ENCODE measurements around the gene COL7A1. TPM values are rescaled to one million over a fixed set of nuclear protein-coding genes. Genes with fewer than 3 reads are reported as not detected.

The COL7A1 gene
- polyA plus RNA-seq, 1 of the 3 experiments (the other 2 are of a cell fraction), result 10.8 TPM

DNA sequence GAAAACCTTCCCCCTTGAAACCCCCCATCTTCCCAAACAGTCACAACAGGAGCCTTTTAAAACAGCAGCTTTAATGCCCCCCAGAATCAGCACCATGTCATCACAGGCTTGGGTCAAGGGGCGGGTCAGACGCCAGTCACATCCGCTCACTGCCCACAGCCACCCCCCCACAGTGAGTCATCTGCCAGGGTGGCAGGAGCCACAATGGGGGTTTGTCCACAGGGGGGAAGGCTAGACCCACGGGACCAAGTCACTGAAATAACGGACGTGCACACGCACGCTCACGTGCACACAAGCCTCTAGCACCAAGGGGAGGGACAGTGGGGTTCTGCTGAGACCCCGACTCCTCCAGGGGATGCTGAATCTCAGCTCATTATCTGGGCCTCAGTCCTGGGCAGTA is 31.1 kb downstream of the COL7A1 start:
- peak overlapping the region; percentile 65 for H3K4me2 ChIP-seq
- peak overlapping the region; percentile 57; the same call in 1 of the 2 replicates for H3K9ac ChIP-seq
- ChIA-PET CTCF (interaction anchor here (1.5 kb wide), 1 partner anchor 99 kb away, joined by 4 read pairs; no protein-coding TSS in a partner anchor), POLR2A (no interaction called here)
- no peaks in the 10 kb centered on the region for H3K79me2 ChIP-seq (ENCODE audit: insufficient read depth)
- no peaks in the 10 kb centered on the region for H3K9me3 ChIP-seq
- no peak overlapping the region for H3K4me3 ChIP-seq (ENCODE audit: low read depth in 2 of 2, low read length in 1 of 2)
- H3K36me3 ChIP-seq (replicated peaks in 1 of 2; ENCODE audit: control insufficient read depth in 1 of 2, insufficient read depth in 2 of 2, low read length in 1 of 2), result no peaks in the 10 kb centered on the region
- H3F3A ChIP-seq (replicated peaks; ENCODE audit: insufficient read depth), result peaks cover 24% of the 10 kb centered on the region
- no peaks in the 10 kb centered on the region for H3K9me2 ChIP-seq
- peaks cover 49 to 73% of the 10 kb centered on the region in 2 experiments; a peak in 3 of 4 replicates for H3K4me1 ChIP-seq (ENCODE audit: control insufficient read depth in 1 of 2, insufficient read depth in 2 of 2, low read depth in 1 of 2, low read length in 1 of 2)
- 39% methylated on average over 10 of the region's 10 CpGs for WGBS (ENCODE audit: low lambda C conversion rate)
- peak overlapping the region; percentile 83 to 93; a peak in 3 of 4 replicates for H3K27ac ChIP-seq (ENCODE audit: low read depth in 2 of 2, low read length in 1 of 2)
- no peak for DNase-seq
- H2AFZ ChIP-seq (ENCODE audit: low read depth), result 0 out of 2 replicates have a peak overlapping the region, but pooled peaks have one; percentile 30
- H4K20me1 ChIP-seq (ENCODE audit: insufficient read depth), result no peaks in the 10 kb centered on the region
- no peaks in the 10 kb centered on the region for H3K27me3 ChIP-seq (ENCODE audit: insufficient read depth)
- TF ChIP-seq SIN3A (IDR thresholded peaks at IDR 0.05; ENCODE audit: borderline replicate concordance, low read depth, low read length) (no peak), RFX5 (IDR thresholded peaks at IDR 0.05; ENCODE audit: low read length) (no peak), RAD21 (IDR thresholded peaks at IDR 0.05; ENCODE audit: low read length) (no peak), GABPA (IDR thresholded peaks at IDR 0.05; ENCODE audit: low read depth) (no peak), YY1 (IDR thresholded peaks at IDR 0.05; ENCODE audit: low read depth) (0 out of 2 replicates have a peak, but pooled peaks have one; percentile 16), EZH2phosphoT487 (IDR thresholded peaks at IDR 0.05; ENCODE audit: borderline replicate concordance, low read depth) (no peak), MEF2A (IDR thresholded peaks at IDR 0.05; ENCODE audit: borderline replicate concordance, low read depth) (no peak), JUND (IDR thresholded peaks at IDR 0.05) (peak; percentile 87; the same call in 1 of the 2 replicates), TAF1 (IDR thresholded peaks at IDR 0.05; ENCODE audit: borderline replicate concordance, low read depth, low read length) (no peak), TEAD4 (IDR thresholded peaks at IDR 0.05; ENCODE audit: borderline replicate concordance, insufficient read depth) (no peak), CHD2 (IDR thresholded peaks at IDR 0.05; ENCODE audit: low read length, partially characterized antibody) (no peak), POLR2AphosphoS5 (IDR thresholded peaks at IDR 0.05; ENCODE audit: low read depth, low read length) (no peak), FOSL2 (IDR thresholded peaks at IDR 0.05; ENCODE audit: borderline replicate concordance, low read depth) (peak; percentile 90; the same call in 1 of the 2 replicates), NRF1 (IDR thresholded peaks at IDR 0.05; ENCODE audit: low read depth, low read length) (no peak), GATA2 (CRISPR knock-in tag; IDR thresholded peaks at IDR 0.05) (no peak), RXRA (IDR thresholded peaks at IDR 0.05; ENCODE audit: borderline replicate concordance, low read depth) (no peak; the same call in 1 of the 2 replicates), NFIC (IDR thresholded peaks at IDR 0.05; ENCODE audit: borderline replicate concordance) (no peak), RCOR1 (IDR thresholded peaks at IDR 0.05; ENCODE audit: low read length) (no peak), TCF12 (IDR thresholded peaks at IDR 0.05) (peak; percentile 61; the same call in 1 of the 2 replicates), ELF1 (IDR thresholded peaks at IDR 0.05) (no peak)
- TF ChIP-seq, protein P1, sequence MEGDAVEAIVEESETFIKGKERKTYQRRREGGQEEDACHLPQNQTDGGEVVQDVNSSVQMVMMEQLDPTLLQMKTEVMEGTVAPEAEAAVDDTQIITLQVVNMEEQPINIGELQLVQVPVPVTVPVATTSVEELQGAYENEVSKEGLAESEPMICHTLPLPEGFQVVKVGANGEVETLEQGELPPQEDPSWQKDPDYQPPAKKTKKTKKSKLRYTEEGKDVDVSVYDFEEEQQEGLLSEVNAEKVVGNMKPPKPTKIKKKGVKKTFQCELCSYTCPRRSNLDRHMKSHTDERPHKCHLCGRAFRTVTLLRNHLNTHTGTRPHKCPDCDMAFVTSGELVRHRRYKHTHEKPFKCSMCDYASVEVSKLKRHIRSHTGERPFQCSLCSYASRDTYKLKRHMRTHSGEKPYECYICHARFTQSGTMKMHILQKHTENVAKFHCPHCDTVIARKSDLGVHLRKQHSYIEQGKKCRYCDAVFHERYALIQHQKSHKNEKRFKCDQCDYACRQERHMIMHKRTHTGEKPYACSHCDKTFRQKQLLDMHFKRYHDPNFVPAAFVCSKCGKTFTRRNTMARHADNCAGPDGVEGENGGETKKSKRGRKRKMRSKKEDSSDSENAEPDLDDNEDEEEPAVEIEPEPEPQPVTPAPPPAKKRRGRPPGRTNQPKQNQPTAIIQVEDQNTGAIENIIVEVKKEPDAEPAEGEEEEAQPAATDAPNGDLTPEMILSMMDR (IDR thresholded peaks at IDR 0.05), result peak; percentile 30; the same call in 1 of the 2 replicates
- TF ChIP-seq, protein P2, sequence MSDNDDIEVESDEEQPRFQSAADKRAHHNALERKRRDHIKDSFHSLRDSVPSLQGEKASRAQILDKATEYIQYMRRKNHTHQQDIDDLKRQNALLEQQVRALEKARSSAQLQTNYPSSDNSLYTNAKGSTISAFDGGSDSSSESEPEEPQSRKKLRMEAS (IDR thresholded peaks at IDR 0.05; ENCODE audit: low read depth), result no peak
- TF ChIP-seq, protein P3, sequence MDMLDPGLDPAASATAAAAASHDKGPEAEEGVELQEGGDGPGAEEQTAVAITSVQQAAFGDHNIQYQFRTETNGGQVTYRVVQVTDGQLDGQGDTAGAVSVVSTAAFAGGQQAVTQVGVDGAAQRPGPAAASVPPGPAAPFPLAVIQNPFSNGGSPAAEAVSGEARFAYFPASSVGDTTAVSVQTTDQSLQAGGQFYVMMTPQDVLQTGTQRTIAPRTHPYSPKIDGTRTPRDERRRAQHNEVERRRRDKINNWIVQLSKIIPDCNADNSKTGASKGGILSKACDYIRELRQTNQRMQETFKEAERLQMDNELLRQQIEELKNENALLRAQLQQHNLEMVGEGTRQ (IDR thresholded peaks at IDR 0.05; ENCODE audit: borderline replicate concordance, low read depth, low read length), result no peak
- TF ChIP-seq, protein P4, sequence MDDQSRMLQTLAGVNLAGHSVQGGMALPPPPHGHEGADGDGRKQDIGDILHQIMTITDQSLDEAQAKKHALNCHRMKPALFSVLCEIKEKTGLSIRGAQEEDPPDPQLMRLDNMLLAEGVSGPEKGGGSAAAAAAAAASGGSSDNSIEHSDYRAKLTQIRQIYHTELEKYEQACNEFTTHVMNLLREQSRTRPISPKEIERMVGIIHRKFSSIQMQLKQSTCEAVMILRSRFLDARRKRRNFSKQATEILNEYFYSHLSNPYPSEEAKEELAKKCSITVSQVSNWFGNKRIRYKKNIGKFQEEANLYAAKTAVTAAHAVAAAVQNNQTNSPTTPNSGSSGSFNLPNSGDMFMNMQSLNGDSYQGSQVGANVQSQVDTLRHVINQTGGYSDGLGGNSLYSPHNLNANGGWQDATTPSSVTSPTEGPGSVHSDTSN (IDR thresholded peaks at IDR 0.05), result peak; percentile 49
- TF ChIP-seq, protein P5, sequence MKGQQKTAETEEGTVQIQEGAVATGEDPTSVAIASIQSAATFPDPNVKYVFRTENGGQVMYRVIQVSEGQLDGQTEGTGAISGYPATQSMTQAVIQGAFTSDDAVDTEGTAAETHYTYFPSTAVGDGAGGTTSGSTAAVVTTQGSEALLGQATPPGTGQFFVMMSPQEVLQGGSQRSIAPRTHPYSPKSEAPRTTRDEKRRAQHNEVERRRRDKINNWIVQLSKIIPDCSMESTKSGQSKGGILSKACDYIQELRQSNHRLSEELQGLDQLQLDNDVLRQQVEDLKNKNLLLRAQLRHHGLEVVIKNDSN (IDR thresholded peaks at IDR 0.05; ENCODE audit: borderline replicate concordance, low read depth), result no peak
- TF ChIP-seq, protein P6, sequence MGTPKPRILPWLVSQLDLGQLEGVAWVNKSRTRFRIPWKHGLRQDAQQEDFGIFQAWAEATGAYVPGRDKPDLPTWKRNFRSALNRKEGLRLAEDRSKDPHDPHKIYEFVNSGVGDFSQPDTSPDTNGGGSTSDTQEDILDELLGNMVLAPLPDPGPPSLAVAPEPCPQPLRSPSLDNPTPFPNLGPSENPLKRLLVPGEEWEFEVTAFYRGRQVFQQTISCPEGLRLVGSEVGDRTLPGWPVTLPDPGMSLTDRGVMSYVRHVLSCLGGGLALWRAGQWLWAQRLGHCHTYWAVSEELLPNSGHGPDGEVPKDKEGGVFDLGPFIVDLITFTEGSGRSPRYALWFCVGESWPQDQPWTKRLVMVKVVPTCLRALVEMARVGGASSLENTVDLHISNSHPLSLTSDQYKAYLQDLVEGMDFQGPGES (IDR thresholded peaks at IDR 0.05; ENCODE audit: low read depth, low read length), result no peak

All from SK-N-SH (cell line).